Measurements from ENCODE around the gene CHURC1. TPM values are rescaled to one million over a fixed set of nuclear protein-coding genes. Genes with fewer than 3 reads are reported as not detected.

CHURC1 gene
- total and polyA plus RNA-seq, 2 donors (not counting 1 experiment from before 2014, with no cell fraction given) = 29.7 to 77.1 TPM

DNA sequence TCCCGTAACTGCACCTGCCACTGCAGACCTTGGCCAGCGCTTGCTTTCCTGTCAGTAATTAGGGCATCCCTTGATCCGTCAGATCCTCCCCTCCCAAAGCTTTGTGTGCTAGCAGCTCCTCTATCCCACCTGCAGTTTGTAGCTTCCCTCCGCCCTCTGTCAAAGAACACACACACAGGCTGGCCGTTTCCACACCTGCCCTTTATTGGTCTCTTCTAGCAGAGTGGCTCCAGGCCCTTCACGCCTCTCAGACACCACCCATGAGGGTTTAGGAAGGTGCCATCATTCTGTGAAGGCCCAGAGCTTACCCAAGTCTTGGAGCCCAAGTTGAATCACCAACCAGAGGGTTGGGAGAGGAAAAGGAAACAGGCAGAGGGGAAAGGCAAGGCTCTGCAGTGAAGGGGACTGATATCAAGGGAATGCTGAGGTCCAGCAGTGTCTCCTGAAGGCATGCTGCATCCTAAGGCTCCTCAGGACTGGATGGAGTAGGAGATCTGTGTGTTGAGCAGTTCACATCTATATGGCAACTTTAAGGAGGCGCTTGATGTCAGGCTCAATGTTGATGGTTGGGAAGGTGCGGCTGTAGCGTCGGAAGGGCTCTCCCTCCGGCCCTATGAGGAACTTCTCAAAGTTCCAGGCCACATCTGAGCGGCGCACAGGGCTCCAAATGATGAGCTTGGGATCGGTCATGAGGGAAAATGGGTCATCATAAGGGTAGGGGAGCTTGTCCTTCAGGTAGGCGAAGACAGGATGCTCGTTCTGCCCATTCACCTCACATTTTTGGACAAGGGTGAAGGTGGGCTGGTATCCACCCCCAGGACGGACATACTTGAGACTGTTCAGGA lies 24.9 kb downstream of the CHURC1 start:
- peaks cover 4% of the 10 kb centered on the region for H4K20me1 ChIP-seq (ENCODE audit: control insufficient read depth, insufficient read depth, low read length, poor library complexity, severe bottlenecking)
- TF ChIP-seq EZH2 (IDR thresholded peaks at IDR 0.05; ENCODE audit: borderline replicate concordance, insufficient read depth, low read depth, low read length, poor library complexity, severe bottlenecking) = no peak
- TF ChIP-seq, protein P1, sequence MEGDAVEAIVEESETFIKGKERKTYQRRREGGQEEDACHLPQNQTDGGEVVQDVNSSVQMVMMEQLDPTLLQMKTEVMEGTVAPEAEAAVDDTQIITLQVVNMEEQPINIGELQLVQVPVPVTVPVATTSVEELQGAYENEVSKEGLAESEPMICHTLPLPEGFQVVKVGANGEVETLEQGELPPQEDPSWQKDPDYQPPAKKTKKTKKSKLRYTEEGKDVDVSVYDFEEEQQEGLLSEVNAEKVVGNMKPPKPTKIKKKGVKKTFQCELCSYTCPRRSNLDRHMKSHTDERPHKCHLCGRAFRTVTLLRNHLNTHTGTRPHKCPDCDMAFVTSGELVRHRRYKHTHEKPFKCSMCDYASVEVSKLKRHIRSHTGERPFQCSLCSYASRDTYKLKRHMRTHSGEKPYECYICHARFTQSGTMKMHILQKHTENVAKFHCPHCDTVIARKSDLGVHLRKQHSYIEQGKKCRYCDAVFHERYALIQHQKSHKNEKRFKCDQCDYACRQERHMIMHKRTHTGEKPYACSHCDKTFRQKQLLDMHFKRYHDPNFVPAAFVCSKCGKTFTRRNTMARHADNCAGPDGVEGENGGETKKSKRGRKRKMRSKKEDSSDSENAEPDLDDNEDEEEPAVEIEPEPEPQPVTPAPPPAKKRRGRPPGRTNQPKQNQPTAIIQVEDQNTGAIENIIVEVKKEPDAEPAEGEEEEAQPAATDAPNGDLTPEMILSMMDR (IDR thresholded peaks at IDR 0.05) = no peak
- H3K9me3 ChIP-seq (ENCODE audit: control extremely low read depth in 1 of 3, control insufficient read depth in 2 of 3, insufficient read depth in 1 of 3, low read length in 2 of 3) = no peaks in the 10 kb centered on the region
- Mint-ChIP-seq H3K4me3 (no peak overlapping the region), H3K9me3 (ENCODE audit: insufficient read depth) (no peaks in the 10 kb centered on the region), H3K27me3 (no peaks in the 10 kb centered on the region), H3K27ac (peak overlapping the region; percentile 50), H3K4me1 (peaks cover 21% of the 10 kb centered on the region)
- DNase-seq (no peak), ATAC-seq (ENCODE audit: low read depth) (no peak)
- H2AFZ ChIP-seq (ENCODE audit: insufficient read depth, low read depth, low read length, poor library complexity, severe bottlenecking) = no peak overlapping the region
- peaks cover 0 to 13% of the 10 kb centered on the region in 2 experiments for H3K36me3 ChIP-seq (replicated peaks in 1 of 2; ENCODE audit: control extremely low read depth in 1 of 2, control insufficient read depth in 1 of 2, extremely low read depth in 1 of 2, insufficient read depth in 2 of 2, low read length in 1 of 2)
- H3K9ac ChIP-seq (ENCODE audit: low read length) = no peak overlapping the region
- WGBS (ENCODE audit: insufficient coverage) = 99% methylated on average over 9 of the region's 17 CpGs
- no peak overlapping the region for H3K4me2 ChIP-seq (replicated peaks; ENCODE audit: low read depth, low read length, poor library complexity, severe bottlenecking)
- no peak overlapping the region for H3K4me3 ChIP-seq (ENCODE audit: control extremely low read depth in 1 of 5, extremely low read depth in 1 of 5, insufficient read depth in 1 of 5, low read depth in 2 of 5, low read length in 4 of 5)
- H3K79me2 ChIP-seq (ENCODE audit: control insufficient read depth, insufficient read depth, low read length) = no peaks in the 10 kb centered on the region
- ChIA-PET POLR2A (no interaction called here), CTCF (no interaction called here)
- peaks cover 10 to 11% of the 10 kb centered on the region in 2 donors for H3K4me1 ChIP-seq (ENCODE audit: control insufficient read depth in 2 of 2, insufficient read depth in 2 of 2, low read length in 2 of 2)
- intact Hi-C loops (cut with micrococcal nuclease) = no loop called here
- no peak overlapping the region for H3K27ac ChIP-seq (ENCODE audit: low read length in 2 of 2)
- no peaks in the 10 kb centered on the region for H3K27me3 ChIP-seq (replicated peaks in 1 of 4; ENCODE audit: control extremely low read depth in 1 of 4, control insufficient read depth in 3 of 4, insufficient read depth in 4 of 4, low read length in 3 of 4)

DNA sequence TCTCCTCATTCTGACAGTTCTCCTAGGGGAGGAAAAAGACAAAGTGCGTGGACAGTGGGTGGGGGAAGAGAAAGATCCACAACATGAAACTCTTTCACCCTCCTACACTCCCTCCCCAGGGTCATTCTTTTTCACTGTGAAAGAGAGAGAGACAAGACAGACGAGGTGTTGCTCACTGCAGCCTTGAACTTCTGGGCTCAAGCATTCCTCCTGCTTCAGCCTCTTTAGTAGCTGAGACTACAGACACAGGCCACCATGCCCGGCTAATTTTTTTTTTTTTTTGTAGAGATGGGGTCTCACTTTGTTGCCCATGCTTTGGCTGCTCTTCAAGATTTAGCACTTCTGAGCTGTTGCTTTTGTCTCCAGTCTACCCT lies 25.5 kb downstream of the CHURC1 start:
- H4K20me1 ChIP-seq (ENCODE audit: control insufficient read depth, insufficient read depth, low read length, poor library complexity, severe bottlenecking) = peaks cover 4% of the 10 kb centered on the region
- ATAC-seq (ENCODE audit: low read depth) = no peak
- H3K9ac ChIP-seq (ENCODE audit: low read length) = no peak overlapping the region
- no peak overlapping the region for H3K4me2 ChIP-seq (replicated peaks; ENCODE audit: low read depth, low read length, poor library complexity, severe bottlenecking)
- intact Hi-C loops (cut with micrococcal nuclease) = no loop called here
- 40% methylated on average over 1 of the region's 3 CpGs for WGBS (ENCODE audit: insufficient coverage)
- H3K4me3 Mint-ChIP-seq = no peak overlapping the region
- no peaks in the 10 kb centered on the region for H3K27me3 ChIP-seq (replicated peaks in 1 of 4; ENCODE audit: control extremely low read depth in 1 of 4, control insufficient read depth in 3 of 4, insufficient read depth in 4 of 4, low read length in 3 of 4)
- H3K36me3 ChIP-seq (replicated peaks in 1 of 2; ENCODE audit: control extremely low read depth in 1 of 2, control insufficient read depth in 1 of 2, extremely low read depth in 1 of 2, insufficient read depth in 2 of 2, low read length in 1 of 2) = peaks cover 0 to 9% of the 10 kb centered on the region in 2 experiments
- DNase-seq = no peak
- peaks cover 25% of the 10 kb centered on the region for H3K4me1 Mint-ChIP-seq
- H3K27ac ChIP-seq (ENCODE audit: low read length in 2 of 2) = no peak overlapping the region
- H3K9me3 ChIP-seq (ENCODE audit: control extremely low read depth in 1 of 3, control insufficient read depth in 2 of 3, insufficient read depth in 1 of 3, low read length in 2 of 3) = no peaks in the 10 kb centered on the region
- H3K27ac Mint-ChIP-seq = no peak overlapping the region
- CTCF ChIA-PET = no interaction called here
- POLR2A ChIA-PET = no interaction called here
- H3K4me1 ChIP-seq (ENCODE audit: control insufficient read depth in 2 of 2, insufficient read depth in 2 of 2, low read length in 2 of 2) = peaks cover 10 to 13% of the 10 kb centered on the region in 2 donors
- no peaks in the 10 kb centered on the region for H3K79me2 ChIP-seq (ENCODE audit: control insufficient read depth, insufficient read depth, low read length)
- no peaks in the 10 kb centered on the region for H3K27me3 Mint-ChIP-seq
- TF ChIP-seq, protein P1 (IDR thresholded peaks at IDR 0.05) = no peak
- no peak for TF ChIP-seq EZH2 (IDR thresholded peaks at IDR 0.05; ENCODE audit: borderline replicate concordance, insufficient read depth, low read depth, low read length, poor library complexity, severe bottlenecking)
- no peaks in the 10 kb centered on the region for H3K9me3 Mint-ChIP-seq (ENCODE audit: insufficient read depth)
- H3K4me3 ChIP-seq (ENCODE audit: control extremely low read depth in 1 of 5, extremely low read depth in 1 of 5, insufficient read depth in 1 of 5, low read depth in 2 of 5, low read length in 4 of 5) = no peak overlapping the region
- no peak overlapping the region for H2AFZ ChIP-seq (ENCODE audit: insufficient read depth, low read depth, low read length, poor library complexity, severe bottlenecking)

Measured in B cell (primary cell).